ENCODE data around the gene CAPN13.

DNA sequence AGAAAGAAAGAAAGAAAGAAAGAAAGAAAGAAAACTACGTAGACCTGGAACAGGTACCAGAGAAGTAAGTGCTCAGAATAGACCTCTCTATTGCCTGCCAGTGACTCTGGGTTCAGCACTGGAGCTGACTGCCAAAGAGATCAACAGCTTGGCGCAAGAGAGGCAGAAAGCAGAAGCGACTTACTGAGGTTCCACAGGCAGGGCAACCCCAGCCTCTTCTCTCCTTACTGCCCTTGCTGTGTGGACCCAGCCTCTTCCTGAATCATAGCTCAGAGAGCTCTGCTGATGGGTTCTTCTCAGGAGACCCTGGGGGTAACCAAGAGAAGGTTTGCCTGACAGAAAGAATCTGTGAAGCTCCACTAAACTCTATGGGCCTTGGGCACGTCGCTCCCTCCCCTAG, 7.1 kb downstream of the CAPN13 start:
- TF ChIP-seq, protein P1, sequence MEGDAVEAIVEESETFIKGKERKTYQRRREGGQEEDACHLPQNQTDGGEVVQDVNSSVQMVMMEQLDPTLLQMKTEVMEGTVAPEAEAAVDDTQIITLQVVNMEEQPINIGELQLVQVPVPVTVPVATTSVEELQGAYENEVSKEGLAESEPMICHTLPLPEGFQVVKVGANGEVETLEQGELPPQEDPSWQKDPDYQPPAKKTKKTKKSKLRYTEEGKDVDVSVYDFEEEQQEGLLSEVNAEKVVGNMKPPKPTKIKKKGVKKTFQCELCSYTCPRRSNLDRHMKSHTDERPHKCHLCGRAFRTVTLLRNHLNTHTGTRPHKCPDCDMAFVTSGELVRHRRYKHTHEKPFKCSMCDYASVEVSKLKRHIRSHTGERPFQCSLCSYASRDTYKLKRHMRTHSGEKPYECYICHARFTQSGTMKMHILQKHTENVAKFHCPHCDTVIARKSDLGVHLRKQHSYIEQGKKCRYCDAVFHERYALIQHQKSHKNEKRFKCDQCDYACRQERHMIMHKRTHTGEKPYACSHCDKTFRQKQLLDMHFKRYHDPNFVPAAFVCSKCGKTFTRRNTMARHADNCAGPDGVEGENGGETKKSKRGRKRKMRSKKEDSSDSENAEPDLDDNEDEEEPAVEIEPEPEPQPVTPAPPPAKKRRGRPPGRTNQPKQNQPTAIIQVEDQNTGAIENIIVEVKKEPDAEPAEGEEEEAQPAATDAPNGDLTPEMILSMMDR (IDR thresholded peaks at IDR 0.05): no peak
- TF ChIP-seq RFX5 (IDR thresholded peaks at IDR 0.05; ENCODE audit: low read length) (no peak), EZH2phosphoT487 (IDR thresholded peaks at IDR 0.05; ENCODE audit: borderline replicate concordance, low read depth) (no peak), SIN3A (IDR thresholded peaks at IDR 0.05; ENCODE audit: borderline replicate concordance, low read depth, low read length) (no peak), TAF1 (IDR thresholded peaks at IDR 0.05; ENCODE audit: borderline replicate concordance, low read depth, low read length) (no peak), POLR2AphosphoS5 (IDR thresholded peaks at IDR 0.05; ENCODE audit: low read depth, low read length) (no peak), SMC3 (IDR thresholded peaks at IDR 0.05; ENCODE audit: low read depth, low read length) (no peak), JUND (IDR thresholded peaks at IDR 0.05) (no peak)
- TF ChIP-seq, protein P2, sequence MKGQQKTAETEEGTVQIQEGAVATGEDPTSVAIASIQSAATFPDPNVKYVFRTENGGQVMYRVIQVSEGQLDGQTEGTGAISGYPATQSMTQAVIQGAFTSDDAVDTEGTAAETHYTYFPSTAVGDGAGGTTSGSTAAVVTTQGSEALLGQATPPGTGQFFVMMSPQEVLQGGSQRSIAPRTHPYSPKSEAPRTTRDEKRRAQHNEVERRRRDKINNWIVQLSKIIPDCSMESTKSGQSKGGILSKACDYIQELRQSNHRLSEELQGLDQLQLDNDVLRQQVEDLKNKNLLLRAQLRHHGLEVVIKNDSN (IDR thresholded peaks at IDR 0.05; ENCODE audit: borderline replicate concordance, low read depth): no peak

Data from SK-N-SH (cell line).